ACC112 (cell line): ENCODE results near the gene RNPEPL1.

Experiments used
- H2AFZ ChIP-seq: fragments of 200-600 bp; sonication (generic); one replicate; pipeline ENCODE4 v1.6.0; 2017; ENCODE audit warnings: antibody characterized with exemption, low read length; ENCODE audit not compliant: unreplicated experiment
- H3K27ac ChIP-seq: fragments of 200-600 bp; sonication (generic); 2 replicates; pipeline ENCODE4 v1.5.1; 2014; ENCODE audit warnings: low read depth, mild to moderate bottlenecking, antibody characterized with exemption, low read length, moderate library complexity
- H3K27me3 ChIP-seq: fragments of 200-600 bp; sonication (generic); 2 replicates; pipeline ENCODE4 v1.6.1; 2014; ENCODE audit warnings: mild to moderate bottlenecking, antibody characterized with exemption, low read length, moderate library complexity, mixed read lengths; ENCODE audit not compliant: insufficient read depth
- H3K36me3 ChIP-seq: fragments of 200-600 bp; sonication (generic); 2 replicates; pipeline ENCODE4 v1.6.1; 2016; ENCODE audit warnings: mild to moderate bottlenecking, antibody characterized with exemption, low read length, moderate library complexity, mixed read lengths; ENCODE audit not compliant: insufficient read depth
- H3K4me1 ChIP-seq: fragments of 200-600 bp; sonication (generic); one replicate; pipeline ENCODE4 v1.6.1; 2016; ENCODE audit warnings: low read length, mixed read lengths; ENCODE audit not compliant: insufficient read depth, unreplicated experiment, control insufficient read depth
- H3K4me3 ChIP-seq: fragments of 200-600 bp; sonication (generic); 2 replicates; pipeline ENCODE4 v1.5.1; 2014; ENCODE audit warnings: mild to moderate bottlenecking, low read depth, low read length
- H3K79me2 ChIP-seq: fragments of 200-600 bp; sonication (generic); one replicate; pipeline ENCODE4 v1.6.0; 2016; ENCODE audit warnings: low read length; ENCODE audit not compliant: control insufficient read depth, unreplicated experiment, insufficient read depth

The RNPEPL1 gene

GRCh38 chr2:240572141-240573031 lies 4.1 kb downstream of the RNPEPL1 start:
- Histone ChIP-seq H3K27ac (no peak overlapping the region), H3K27me3 (no peaks in the 10 kb centered on the region), H3K4me1 (peaks cover 11% of the 10 kb centered on the region), H3K4me3 (no peak overlapping the region), H2AFZ (no peak overlapping the region), H3K36me3 (no peaks in the 10 kb centered on the region), H3K79me2 (no peaks in the 10 kb centered on the region)

DNA sequence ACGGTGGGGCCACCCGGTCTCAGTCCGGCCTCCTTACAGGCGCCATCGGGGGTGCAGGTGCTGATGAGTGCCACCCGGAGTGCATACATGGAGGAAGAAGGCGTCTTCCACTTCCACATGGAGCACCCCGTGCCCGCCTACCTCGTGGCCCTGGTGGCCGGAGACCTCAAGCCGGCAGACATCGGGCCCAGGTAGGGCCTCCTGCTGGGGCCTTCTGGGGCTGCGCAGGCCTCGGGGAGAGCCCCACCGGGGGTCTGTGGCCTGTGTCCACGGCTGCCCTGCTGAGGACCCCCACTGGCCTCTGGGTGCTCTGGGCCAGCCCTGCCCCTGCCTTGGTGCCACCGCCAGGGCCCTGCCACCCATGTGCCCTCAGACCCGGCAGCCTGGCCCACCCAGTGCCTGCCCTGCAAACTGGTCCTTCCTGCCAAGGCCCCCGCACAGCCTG lies 4.8 kb downstream of the RNPEPL1 start:
- Histone ChIP-seq H3K4me1 (peaks cover 6% of the 10 kb centered on the region), H3K4me3 (no peak overlapping the region), H3K27ac (no peak overlapping the region), H3K36me3 (no peaks in the 10 kb centered on the region), H3K79me2 (no peaks in the 10 kb centered on the region), H2AFZ (no peak overlapping the region), H3K27me3 (no peaks in the 10 kb centered on the region)

GRCh38 chr2:240573516-240574385 lies 5.5 kb downstream of the RNPEPL1 start:
- Histone ChIP-seq H3K27me3 (no peaks in the 10 kb centered on the region), H3K36me3 (no peaks in the 10 kb centered on the region), H3K79me2 (no peaks in the 10 kb centered on the region), H3K27ac (no peak overlapping the region), H3K4me3 (no peak overlapping the region), H2AFZ (no peak overlapping the region), H3K4me1 (peaks cover 7% of the 10 kb centered on the region)

DNA sequence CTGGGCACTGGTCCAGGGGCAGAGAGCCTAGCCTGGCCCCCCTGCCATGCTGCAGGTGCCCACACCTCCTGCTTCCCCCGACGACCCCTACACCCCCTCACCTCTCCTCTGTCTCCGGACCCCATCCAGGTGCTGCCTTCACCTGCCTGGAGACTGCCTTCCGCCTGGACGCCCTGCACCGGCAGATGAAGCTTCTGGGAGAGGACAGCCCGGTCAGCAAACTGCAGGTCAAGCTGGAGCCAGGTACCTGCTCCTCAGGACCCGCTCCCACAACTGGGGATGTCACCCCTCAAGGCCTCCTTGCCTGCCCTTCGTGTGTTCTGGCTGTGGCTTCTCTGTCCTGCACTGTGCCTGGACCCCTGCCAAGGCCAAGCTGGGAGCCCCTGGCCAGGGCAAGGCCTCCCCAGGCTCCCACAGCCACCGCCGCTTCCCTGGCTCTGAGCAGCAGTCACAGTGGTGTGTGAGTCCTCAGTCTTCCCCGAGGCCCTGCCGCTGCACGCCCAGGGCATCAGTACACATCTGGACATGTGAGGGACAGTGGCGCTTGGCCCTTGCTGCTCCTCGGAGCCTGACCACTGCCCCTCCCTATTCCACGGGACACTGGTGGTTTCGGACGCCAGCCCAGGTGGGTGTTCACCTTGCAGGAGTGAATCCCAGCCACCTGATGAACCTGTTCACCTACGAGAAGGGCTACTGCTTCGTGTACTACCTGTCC lies 6.3 kb downstream of the RNPEPL1 start:
- H2AFZ ChIP-seq: no peak overlapping the region
- no peaks in the 10 kb centered on the region for H3K36me3 ChIP-seq
- H3K27ac ChIP-seq: no peak overlapping the region
- no peaks in the 10 kb centered on the region for H3K79me2 ChIP-seq
- peaks cover 10% of the 10 kb centered on the region for H3K4me1 ChIP-seq
- no peaks in the 10 kb centered on the region for H3K27me3 ChIP-seq
- H3K4me3 ChIP-seq: no peak overlapping the region

DNA sequence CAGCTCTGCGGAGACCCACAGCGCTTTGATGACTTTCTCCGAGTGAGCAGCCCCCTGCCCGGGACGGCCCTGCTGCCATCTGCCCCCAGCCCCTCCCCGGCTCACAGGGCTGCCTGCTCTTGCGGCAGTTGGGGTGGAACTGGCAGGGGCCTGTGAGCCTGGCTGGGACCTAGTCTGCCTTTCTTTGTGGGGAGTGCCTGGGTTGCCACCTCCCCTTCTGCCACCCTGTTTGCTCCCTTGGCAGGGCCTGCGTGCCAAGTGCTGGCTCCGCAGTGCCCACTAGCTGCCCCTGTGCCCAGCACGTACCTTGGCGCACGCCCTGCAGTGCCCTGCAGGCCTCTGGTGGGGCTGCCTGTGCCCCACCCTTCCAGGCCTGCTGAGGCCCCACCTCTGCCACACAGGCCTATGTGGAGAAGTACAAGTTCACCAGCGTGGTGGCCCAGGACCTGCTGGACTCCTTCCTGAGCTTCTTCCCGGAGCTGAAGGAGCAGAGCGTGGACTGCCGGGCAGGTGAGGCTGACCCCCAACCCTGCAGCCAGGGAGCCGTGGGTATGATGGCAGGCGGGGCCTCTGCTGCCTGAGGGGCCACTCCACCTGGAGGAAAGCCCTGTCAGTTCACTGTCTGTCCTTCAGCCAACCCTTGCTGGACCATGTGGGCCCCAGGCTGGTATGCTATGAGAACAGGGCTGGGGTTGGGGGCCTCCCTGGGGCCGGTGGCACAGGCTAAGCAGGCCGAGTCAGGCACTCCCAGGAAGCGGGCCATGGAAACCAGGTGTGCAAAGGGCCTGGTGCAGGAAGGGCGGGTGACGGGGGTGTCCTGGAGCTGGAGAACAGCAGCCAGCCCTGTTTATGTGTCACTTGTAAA lies 7.0 kb downstream of the RNPEPL1 start:
- Histone ChIP-seq H3K27me3 (no peaks in the 10 kb centered on the region), H2AFZ (no peak overlapping the region), H3K4me3 (no peak overlapping the region), H3K79me2 (no peaks in the 10 kb centered on the region), H3K4me1 (peaks cover 15% of the 10 kb centered on the region), H3K27ac (no peak overlapping the region), H3K36me3 (no peaks in the 10 kb centered on the region)

GRCh38 chr2:240576036-240576435 lies 7.8 kb downstream of the RNPEPL1 start:
- Histone ChIP-seq H3K4me1 (peaks cover 17% of the 10 kb centered on the region), H3K27me3 (no peaks in the 10 kb centered on the region), H3K36me3 (0 out of 2 replicates have a peak, but pooled peaks cover 4% of the 10 kb centered on the region), H2AFZ (no peak overlapping the region), H3K27ac (no peak overlapping the region), H3K79me2 (peaks cover 7% of the 10 kb centered on the region), H3K4me3 (no peak overlapping the region)

DNA sequence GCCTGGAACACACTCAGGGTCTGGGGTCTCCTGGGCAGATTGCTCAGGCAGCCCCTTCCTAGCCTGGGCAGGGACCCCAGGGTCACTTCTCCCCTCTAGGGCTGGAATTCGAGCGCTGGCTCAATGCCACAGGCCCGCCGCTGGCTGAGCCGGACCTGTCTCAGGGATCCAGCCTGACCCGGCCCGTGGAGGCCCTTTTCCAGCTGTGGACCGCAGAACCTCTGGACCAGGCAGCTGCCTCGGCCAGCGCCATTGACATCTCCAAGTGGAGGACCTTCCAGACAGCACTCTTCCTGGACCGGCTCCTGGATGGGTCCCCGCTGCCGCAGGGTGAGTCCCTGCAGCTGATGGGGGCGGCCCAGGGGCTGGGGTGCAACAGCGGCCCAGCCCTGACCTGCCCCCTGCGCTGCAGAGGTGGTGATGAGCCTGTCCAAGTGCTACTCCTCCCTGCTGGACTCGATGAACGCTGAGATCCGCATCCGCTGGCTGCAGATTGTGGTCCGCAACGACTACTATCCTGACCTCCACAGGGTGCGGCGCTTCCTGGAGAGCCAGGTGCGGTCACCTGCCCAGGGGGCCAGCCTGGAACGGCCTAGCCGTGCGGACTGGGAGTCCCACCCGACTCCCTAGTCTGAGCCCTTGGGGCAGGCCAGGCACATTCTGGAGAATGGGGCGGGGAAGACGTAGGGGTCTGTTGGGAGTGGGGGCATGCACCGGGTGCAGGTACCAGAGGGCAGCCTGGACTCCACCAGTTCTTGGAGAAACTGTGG lies 8.3 kb downstream of the RNPEPL1 start:
- no peak overlapping the region for H2AFZ ChIP-seq
- H3K4me1 ChIP-seq: peaks cover 17% of the 10 kb centered on the region
- no peak overlapping the region for H3K4me3 ChIP-seq
- no peak overlapping the region for H3K27ac ChIP-seq
- H3K27me3 ChIP-seq: no peaks in the 10 kb centered on the region
- H3K79me2 ChIP-seq: peaks cover 10% of the 10 kb centered on the region
- H3K36me3 ChIP-seq: 0 out of 2 replicates have a peak, but pooled peaks cover 6% of the 10 kb centered on the region

GRCh38 chr2:240577281-240578109 lies 9.2 kb downstream of the RNPEPL1 start:
- Histone ChIP-seq H2AFZ (no peak overlapping the region), H3K27ac (no peak overlapping the region), H3K27me3 (no peaks in the 10 kb centered on the region), H3K4me1 (peaks cover 21% of the 10 kb centered on the region), H3K4me3 (no peak overlapping the region), H3K36me3 (0 out of 2 replicates have a peak, but pooled peaks cover 6% of the 10 kb centered on the region), H3K79me2 (peaks cover 12% of the 10 kb centered on the region)

DNA sequence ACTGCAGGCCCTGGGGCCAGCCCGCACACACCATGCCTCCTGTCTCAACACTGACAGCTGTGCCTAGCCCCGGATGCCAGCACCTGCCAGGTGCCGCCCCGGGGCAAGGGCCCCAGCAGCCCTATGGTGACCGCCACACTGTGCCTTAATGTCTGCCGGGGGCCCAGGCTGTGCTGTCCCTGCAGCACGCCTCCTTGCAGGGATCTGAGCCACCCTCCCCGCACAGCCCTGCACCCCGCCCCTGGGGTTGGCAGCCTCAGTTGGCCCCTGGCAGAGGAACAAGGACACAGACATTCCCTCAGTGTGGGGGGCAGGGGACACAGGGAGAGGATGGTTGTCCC lies 9.8 kb downstream of the RNPEPL1 start:
- Histone ChIP-seq H3K4me1 (peaks cover 26% of the 10 kb centered on the region), H3K79me2 (peaks cover 16% of the 10 kb centered on the region), H3K27me3 (no peaks in the 10 kb centered on the region), H2AFZ (no peak overlapping the region), H3K36me3 (0 out of 2 replicates have a peak, but pooled peaks cover 6% of the 10 kb centered on the region), H3K4me3 (no peak overlapping the region), H3K27ac (no peak overlapping the region)
